CD8-positive, alpha-beta memory T cell (primary cell): ENCODE measurements around the gene PREX1. TPM values are rescaled to one million over a fixed set of nuclear protein-coding genes. Genes with fewer than 3 reads are reported as not detected.

Experiments used
- CTCF ChIA-PET: fragments of 350-600 bp; sonication (Branson Sonifier 250); formaldehyde crosslinking; loops from one replicate; lab custom pipeline; 2021; ENCODE audit warnings: antibody characterized with exemption; lab: Charles Lee
- POLR2A ChIA-PET: fragments of 350-600 bp; sonication (Branson Sonifier 250); formaldehyde crosslinking; loops from one replicate; lab custom pipeline; 2021; ENCODE audit warnings: antibody characterized with exemption; lab: Charles Lee
- DNase-seq, 5 donors: peaks; one replicate each; pipeline versions ENCODE4 v3.0.0 to v3.0.0-alpha.2; 2020 to 2022; ENCODE audit warnings: mixed read lengths in 1 of 5
- H3K27ac ChIP-seq: one replicate; pipeline ENCODE4 v1.7.0; 2013; ENCODE audit warnings: low read depth, mild to moderate bottlenecking, low read length, moderate library complexity
- H3K27me3 ChIP-seq: 2 replicates; pipeline ENCODE4 v1.7.0; 2013; ENCODE audit warnings: low read length, mild to moderate bottlenecking; ENCODE audit not compliant: insufficient read depth, poor library complexity, severe bottlenecking
- H3K36me3 ChIP-seq: 2 replicates; pipeline ENCODE4 v1.7.0; 2013; ENCODE audit warnings: mild to moderate bottlenecking, low read length, moderate library complexity; ENCODE audit not compliant: insufficient read depth
- H3K4me1 ChIP-seq: 2 replicates; pipeline ENCODE4 v1.7.0; 2013; ENCODE audit warnings: mild to moderate bottlenecking, low read length, moderate library complexity; ENCODE audit not compliant: insufficient read depth
- H3K4me3 ChIP-seq: 2 replicates; pipeline ENCODE4 v1.7.0; 2013; ENCODE audit warnings: mild to moderate bottlenecking, low read length
- H3K9me3 ChIP-seq: 2 replicates; pipeline ENCODE4 v1.7.0; 2013; ENCODE audit warnings: mild to moderate bottlenecking, low read length
- H3K27ac Mint-ChIP-seq, 8 donors: one replicate each; pipeline ENCODE4 v1.8.0; 2020 to 2021; ENCODE audit warnings: mixed read lengths in 8 of 8, mild to moderate bottlenecking in 6 of 8, inconsistent platforms in 3 of 8, moderate library complexity in 3 of 8
- H3K27me3 Mint-ChIP-seq, 2 donors: one replicate each; pipeline ENCODE4 v1.8.0; 2020 to 2021; ENCODE audit warnings: mixed read lengths in 2 of 2, mild to moderate bottlenecking in 1 of 2, moderate library complexity in 1 of 2
- H3K36me3 Mint-ChIP-seq, 3 donors: one replicate each; pipeline ENCODE4 v1.8.0; 2020 to 2021; ENCODE audit warnings: mixed read lengths in 3 of 3, inconsistent platforms in 1 of 3, mild to moderate bottlenecking in 1 of 3
- H3K4me1 Mint-ChIP-seq, 3 donors: one replicate each; pipeline ENCODE4 v1.8.0; 2020 to 2021; ENCODE audit warnings: mixed read lengths in 3 of 3, inconsistent platforms in 1 of 3, mild to moderate bottlenecking in 1 of 3
- H3K4me3 Mint-ChIP-seq, 7 donors: one replicate each; pipeline ENCODE4 v1.8.0; 2020 to 2021; ENCODE audit warnings: mixed read lengths in 7 of 7, mild to moderate bottlenecking in 6 of 7, moderate library complexity in 4 of 7, inconsistent platforms in 2 of 7
- H3K9me3 Mint-ChIP-seq, 5 donors: one replicate each; pipeline ENCODE4 v1.8.0; 2020 to 2022; ENCODE audit warnings: mixed read lengths in 5 of 5, mild to moderate bottlenecking in 3 of 5, moderate library complexity in 2 of 5, inconsistent platforms in 1 of 5
- polyA plus RNA-seq: library from polyadenylated mRNA; unstranded; fragments of 300-500 nt; fragmentation: Illumina TruSeq; gene quantifications from one replicate; pipeline ENCODE4 v1.2.3, GENCODE V29; 2021
- total RNA-seq, 2 experiments: library from RNA; stranded (reverse); gene quantifications; one replicate each; pipeline ENCODE4 v1.2.3, GENCODE V29; 2021

PREX1 gene
- total and polyA plus RNA-seq, 3 experiments from 2014 or later: 89.5 to 90.5 (median 90.0) TPM

DNA sequence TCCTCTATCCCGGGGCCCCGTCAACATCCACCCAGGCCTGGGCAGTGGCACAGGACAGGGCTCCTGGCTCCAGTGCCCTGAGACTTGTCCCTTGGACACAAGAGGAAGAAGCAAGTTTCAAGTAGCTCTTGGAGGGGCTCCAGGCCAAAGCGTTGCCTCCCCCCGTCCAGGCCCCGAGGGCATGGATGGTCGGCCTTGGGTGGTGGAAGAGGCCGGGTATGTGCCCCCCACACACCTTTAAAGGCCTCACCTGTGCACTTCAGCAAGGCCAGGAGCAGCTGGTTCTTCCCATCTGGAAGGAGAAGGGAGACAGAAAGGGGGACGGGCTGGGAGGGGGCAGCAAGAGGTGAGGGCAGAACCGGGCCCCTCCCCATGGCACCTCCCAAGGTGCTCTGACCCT is 190.3 kb downstream of the PREX1 start:
- DNase-seq: no peak
- Histone ChIP-seq H3K27me3 (no peaks in the 10 kb centered on the region), H3K4me3 (no peak overlapping the region), H3K36me3 (peaks cover 50% of the 10 kb centered on the region), H3K27ac (no peak overlapping the region), H3K4me1 (no peaks in the 10 kb centered on the region), H3K9me3 (no peaks in the 10 kb centered on the region)
- peak overlapping the region in 1 of 8 donors; percentile 29 for H3K27ac Mint-ChIP-seq
- H3K36me3 Mint-ChIP-seq: peaks cover 15 to 90% (median 29%) of the 10 kb centered on the region in 3 donors
- POLR2A ChIA-PET: no interaction called here
- no peaks in the 10 kb centered on the region for H3K9me3 Mint-ChIP-seq
- no peak overlapping the region for H3K4me3 Mint-ChIP-seq
- CTCF ChIA-PET: no interaction called here
- H3K27me3 Mint-ChIP-seq: peaks cover 0 to 16% of the 10 kb centered on the region in 2 donors
- H3K4me1 Mint-ChIP-seq: peaks cover 3 to 16% (median 4%) of the 10 kb centered on the region in 3 donors

DNA sequence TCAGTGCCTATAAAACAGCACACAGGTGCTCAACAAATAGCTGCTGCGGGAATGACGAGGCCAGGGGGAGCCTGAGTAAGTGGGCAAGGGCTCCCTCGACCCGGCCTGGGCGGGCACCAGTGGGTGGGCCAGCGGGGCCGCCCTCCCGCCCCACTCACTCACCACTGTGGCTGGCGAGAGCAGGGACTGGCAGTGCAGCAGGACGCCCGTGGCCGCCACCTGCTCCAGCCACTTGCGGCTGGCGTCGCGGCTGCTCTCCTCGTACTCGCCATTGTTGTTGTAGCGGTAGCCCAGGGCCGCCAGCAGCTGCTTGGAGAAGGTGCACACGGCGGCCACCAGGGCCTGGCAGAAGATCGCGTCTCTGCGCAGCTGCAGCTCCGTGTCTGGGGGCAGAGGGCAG is 191.5 kb downstream of the PREX1 start:
- Histone ChIP-seq H3K27me3 (no peaks in the 10 kb centered on the region), H3K9me3 (no peaks in the 10 kb centered on the region), H3K36me3 (peaks cover 51% of the 10 kb centered on the region), H3K27ac (no peak overlapping the region), H3K4me1 (no peaks in the 10 kb centered on the region), H3K4me3 (no peak overlapping the region)
- Mint-ChIP-seq H3K36me3 (peaks cover 15 to 90% (median 29%) of the 10 kb centered on the region in 3 donors), H3K27ac (peak overlapping the region in 2 of 8 donors; percentile 45 to 79), H3K4me3 (no peak overlapping the region), H3K9me3 (no peaks in the 10 kb centered on the region), H3K27me3 (peaks cover 0 to 16% of the 10 kb centered on the region in 2 donors), H3K4me1 (peaks cover 3 to 16% (median 4%) of the 10 kb centered on the region in 3 donors)
- DNase-seq: no peak
- ChIA-PET POLR2A (no interaction called here), CTCF (interaction anchor here (1.3 to 2.9 kb wide), 3 partner anchors 15 to 286 kb away, joined by 4 to 10 read pairs (median 7); no protein-coding TSS in a partner anchor)

DNA sequence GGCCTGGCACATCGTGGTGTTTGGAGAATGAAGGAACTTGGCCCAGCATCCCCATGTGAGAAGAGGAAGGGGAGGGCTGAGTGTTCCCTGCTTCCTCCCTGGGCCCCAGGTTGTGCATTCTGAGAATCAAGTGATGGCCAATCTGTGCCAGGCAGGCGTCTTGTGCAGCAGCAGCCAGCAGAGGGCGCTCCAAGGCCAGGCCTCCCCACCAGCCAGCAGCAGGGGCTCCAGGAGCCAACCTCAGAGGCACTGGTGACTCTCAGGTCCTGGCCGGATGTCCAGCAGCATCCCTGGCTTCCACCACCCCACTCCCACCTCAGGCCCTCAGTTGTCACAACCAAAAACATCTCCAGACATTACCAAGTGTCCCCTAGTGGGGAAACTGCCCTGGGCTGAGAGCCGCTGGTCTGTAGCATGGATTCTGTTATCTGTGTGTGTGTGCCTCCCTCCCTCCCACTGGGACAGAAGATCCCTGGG is 192.0 kb downstream of the PREX1 start:
- no peaks in the 10 kb centered on the region for H3K27me3 ChIP-seq
- DNase-seq: peak; percentile 42 to 64 (median 54)
- Mint-ChIP-seq H3K36me3 (peaks cover 15 to 90% (median 30%) of the 10 kb centered on the region in 3 donors), H3K27me3 (peaks cover 0 to 16% of the 10 kb centered on the region in 2 donors), H3K9me3 (no peaks in the 10 kb centered on the region), H3K4me1 (peaks cover 3 to 16% (median 4%) of the 10 kb centered on the region in 3 donors), H3K27ac (peak overlapping the region in 5 of 8 donors; percentile 11 to 80 (median 52)), H3K4me3 (no peak overlapping the region)
- H3K27ac ChIP-seq: no peak overlapping the region
- ChIA-PET CTCF (interaction anchor here (1.3 to 2.9 kb wide), 3 partner anchors 15 to 286 kb away, joined by 4 to 10 read pairs (median 7); no protein-coding TSS in a partner anchor), POLR2A (no interaction called here)
- H3K4me3 ChIP-seq: no peak overlapping the region
- no peaks in the 10 kb centered on the region for H3K4me1 ChIP-seq
- no peaks in the 10 kb centered on the region for H3K9me3 ChIP-seq
- H3K36me3 ChIP-seq: peaks cover 56% of the 10 kb centered on the region

DNA sequence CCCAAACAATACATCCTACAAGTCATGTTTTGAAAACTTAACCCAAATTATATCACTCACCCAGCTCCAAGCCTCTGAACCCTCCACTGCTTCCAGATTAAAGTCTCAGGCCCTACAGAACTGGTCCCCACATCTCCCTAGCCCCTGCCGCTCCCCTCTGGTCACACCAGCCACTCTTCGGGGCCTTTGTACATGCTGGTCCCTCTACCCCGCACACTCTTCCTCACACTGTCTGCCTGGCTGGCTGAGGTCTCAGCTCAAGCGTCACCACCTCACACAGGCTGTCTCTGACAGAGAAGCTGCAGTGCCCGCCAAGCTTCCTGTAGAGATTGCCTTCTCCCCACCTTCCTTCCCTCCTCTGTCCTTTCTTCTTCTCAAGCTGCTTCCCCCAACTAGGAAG is 192.4 kb downstream of the PREX1 start:
- peak overlapping the region in 7 of 8 donors; percentile 57 to 87 (median 79) for H3K27ac Mint-ChIP-seq
- H3K9me3 Mint-ChIP-seq: no peaks in the 10 kb centered on the region
- ChIA-PET POLR2A (no interaction called here), CTCF (interaction anchor here (2.1 to 2.9 kb wide), 2 partner anchors 14 to 269 kb away, joined by 7 to 10 read pairs; no protein-coding TSS in a partner anchor)
- Histone ChIP-seq H3K4me3 (no peak overlapping the region), H3K9me3 (no peaks in the 10 kb centered on the region), H3K27ac (no peak overlapping the region), H3K27me3 (no peaks in the 10 kb centered on the region), H3K36me3 (peaks cover 54% of the 10 kb centered on the region), H3K4me1 (no peaks in the 10 kb centered on the region)
- H3K27me3 Mint-ChIP-seq: peaks cover 0 to 16% of the 10 kb centered on the region in 2 donors
- peaks cover 3 to 16% (median 4%) of the 10 kb centered on the region in 3 donors for H3K4me1 Mint-ChIP-seq
- no peak overlapping the region for H3K4me3 Mint-ChIP-seq
- peaks cover 15 to 89% (median 26%) of the 10 kb centered on the region in 3 donors for H3K36me3 Mint-ChIP-seq
- DNase-seq: no peak

DNA sequence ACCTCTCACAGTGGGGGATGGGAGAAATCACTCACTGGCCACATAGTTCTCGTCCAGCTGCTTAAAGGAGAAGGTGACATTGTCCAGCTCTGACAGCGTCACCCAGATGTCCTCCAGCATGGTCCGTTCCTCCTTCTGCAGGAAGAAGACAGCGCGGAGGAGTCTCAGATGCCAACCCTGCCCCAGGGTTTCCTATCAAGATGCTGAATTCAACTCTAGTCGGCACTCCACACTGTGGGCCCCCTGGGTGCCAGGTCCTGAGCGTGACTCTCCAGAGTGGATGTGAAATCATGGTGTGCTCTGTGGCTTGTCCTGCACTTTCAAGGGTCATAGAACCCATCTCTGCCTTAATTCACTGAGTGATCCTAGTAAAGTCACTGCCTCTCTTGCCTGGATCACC is 193.2 kb downstream of the PREX1 start:
- peaks cover under 1 to 13% (median 4%) of the 10 kb centered on the region in 3 donors for H3K4me1 Mint-ChIP-seq
- peaks cover 48% of the 10 kb centered on the region for H3K36me3 ChIP-seq
- no peaks in the 10 kb centered on the region for H3K9me3 Mint-ChIP-seq

DNA sequence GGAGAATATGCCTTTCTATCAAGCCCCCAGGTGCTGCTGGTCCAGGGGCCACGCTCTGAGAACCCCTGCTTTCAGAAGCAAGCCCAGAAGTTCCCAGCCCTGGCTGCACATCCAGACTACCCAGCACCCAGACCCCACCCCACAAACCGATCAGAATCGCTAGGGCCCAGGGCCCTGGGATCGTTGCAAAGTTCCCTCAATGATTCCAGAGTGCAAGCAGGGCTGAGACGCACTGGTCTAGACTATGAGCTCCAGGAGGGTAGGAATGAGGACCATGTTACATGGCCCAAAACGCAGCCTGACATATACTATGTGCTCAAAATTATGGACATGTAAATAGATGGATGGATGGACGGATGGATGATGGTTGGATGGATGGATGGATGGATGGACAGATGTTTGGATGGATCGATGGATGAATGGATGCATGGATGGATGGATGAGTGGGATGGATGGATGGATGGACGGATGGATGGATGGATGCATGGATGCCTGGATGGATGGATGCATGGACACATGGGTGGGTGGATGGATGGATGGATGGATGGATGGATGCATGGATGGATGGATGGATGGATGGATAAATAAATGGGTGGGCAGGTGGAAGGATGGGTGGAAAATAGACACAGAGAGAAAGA is 194.1 kb downstream of the PREX1 start:
- Mint-ChIP-seq H3K9me3 (no peaks in the 10 kb centered on the region), H3K4me3 (peak overlapping the region in 2 of 7 donors; percentile 27 to 31), H3K36me3 (peaks cover 10 to 89% (median 23%) of the 10 kb centered on the region in 3 donors), H3K27ac (peak overlapping the region in 4 of 8 donors; percentile 34 to 82 (median 68)), H3K27me3 (peaks cover 0 to 14% of the 10 kb centered on the region in 2 donors), H3K4me1 (peaks cover 0 to 13% (median 4%) of the 10 kb centered on the region in 3 donors)
- Histone ChIP-seq H3K9me3 (no peaks in the 10 kb centered on the region), H3K4me3 (no peak overlapping the region), H3K36me3 (peaks cover 45% of the 10 kb centered on the region), H3K27ac (no peak overlapping the region), H3K27me3 (no peaks in the 10 kb centered on the region), H3K4me1 (no peaks in the 10 kb centered on the region)
- no peak for DNase-seq
- ChIA-PET POLR2A (no interaction called here), CTCF (interaction anchor here (2.9 kb wide), 1 partner anchor 13 kb away, joined by 10 read pairs; no protein-coding TSS in a partner anchor)

More for the DNA sequence above, 193.2 kb downstream of the PREX1 start:
- Mint-ChIP-seq H3K27me3 (peaks cover 0 to 14% of the 10 kb centered on the region in 2 donors), H3K4me3 (no peak overlapping the region), H3K36me3 (peaks cover 11 to 89% (median 24%) of the 10 kb centered on the region in 3 donors), H3K27ac (peak overlapping the region in 6 of 8 donors; percentile 35 to 87 (median 74))
- ChIA-PET POLR2A (no interaction called here), CTCF (interaction anchor here (2.9 kb wide), 1 partner anchor 13 kb away, joined by 10 read pairs; no protein-coding TSS in a partner anchor)
- H3K27ac ChIP-seq: no peak overlapping the region
- H3K9me3 ChIP-seq: no peaks in the 10 kb centered on the region
- H3K27me3 ChIP-seq: no peaks in the 10 kb centered on the region
- no peaks in the 10 kb centered on the region for H3K4me1 ChIP-seq
- no peak for DNase-seq
- no peak overlapping the region for H3K4me3 ChIP-seq

DNA sequence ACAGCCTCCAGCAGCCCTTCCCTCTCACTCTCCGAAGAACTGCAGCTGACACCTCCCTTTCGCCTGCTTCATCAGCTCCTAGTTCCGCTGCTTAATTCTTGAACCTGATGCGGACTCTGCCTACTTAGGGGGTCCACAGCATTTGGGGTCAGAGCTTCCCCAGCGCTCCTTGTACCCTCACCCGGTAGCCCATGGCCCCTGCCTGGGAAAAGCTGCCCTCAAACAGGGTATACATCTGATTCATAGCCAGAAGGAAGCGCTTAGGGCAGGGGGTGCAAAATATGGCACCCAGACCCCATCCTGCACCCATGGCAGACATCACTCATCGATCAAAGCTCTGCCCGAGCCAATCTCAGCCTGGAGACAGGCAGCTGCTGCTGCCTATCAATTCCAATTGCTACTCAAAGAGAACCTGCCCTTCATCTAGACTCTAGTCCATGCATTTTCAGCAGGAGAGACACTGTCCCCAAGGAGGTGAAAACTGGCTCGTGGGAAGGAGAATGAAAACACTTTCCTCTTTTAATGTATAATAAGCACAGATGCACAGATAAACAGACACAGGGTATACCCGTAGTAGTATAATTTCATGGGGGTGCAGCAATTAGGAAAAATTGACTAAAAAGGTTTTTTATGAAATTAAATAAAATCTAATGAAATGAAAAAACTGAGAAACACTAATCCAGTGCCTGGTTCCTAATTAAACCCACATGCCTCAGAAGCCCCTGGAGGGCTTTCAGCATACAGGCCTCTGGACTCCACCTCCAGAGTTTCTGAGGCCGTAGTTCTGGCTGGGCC is 194.8 kb downstream of the PREX1 start:
- Histone ChIP-seq H3K36me3 (peaks cover 44% of the 10 kb centered on the region), H3K4me3 (no peak overlapping the region), H3K27ac (no peak overlapping the region), H3K27me3 (no peaks in the 10 kb centered on the region), H3K9me3 (no peaks in the 10 kb centered on the region), H3K4me1 (no peaks in the 10 kb centered on the region)
- POLR2A ChIA-PET: no interaction called here
- H3K9me3 Mint-ChIP-seq: no peaks in the 10 kb centered on the region
- peak overlapping the region in 1 of 7 donors; percentile 31 for H3K4me3 Mint-ChIP-seq
- peaks cover 10 to 89% (median 19%) of the 10 kb centered on the region in 3 donors for H3K36me3 Mint-ChIP-seq
- no peak for DNase-seq
- CTCF ChIA-PET: interaction anchor here (1.9 kb wide), 1 partner anchor 13 kb away, joined by 7 read pairs; no protein-coding TSS in a partner anchor
- peaks cover 0 to 12% (median 2%) of the 10 kb centered on the region in 3 donors for H3K4me1 Mint-ChIP-seq
- H3K27me3 Mint-ChIP-seq: peaks cover 0 to 13% of the 10 kb centered on the region in 2 donors
- peak overlapping the region in 4 of 8 donors; percentile 54 to 78 (median 77) for H3K27ac Mint-ChIP-seq
